HL-60 (cell line): ENCODE data around the gene OR51A4.

Source experiments
- DNase-seq, 2 experiments: peaks; one replicate each; pipeline ENCODE4 v3.0.0-alpha.2; 2010 to 2020; ENCODE audit warnings: low read depth in 1 of 2, low spot score in 1 of 2
- H3K27ac ChIP-seq: fragments of 250-450 bp; sonication (Bioruptor Pico); replicated peaks from 2 replicates; pipeline ENCODE4 v1.5.1; 2020; ENCODE audit warnings: mild to moderate bottlenecking, moderate library complexity
- H3K27me3 ChIP-seq: fragments of 250-450 bp; sonication (Bioruptor Pico); 2 replicates; pipeline ENCODE4 v1.5.1; 2021; ENCODE audit warnings: mild to moderate bottlenecking, moderate library complexity; ENCODE audit not compliant: insufficient read depth, poor library complexity, severe bottlenecking
- H3K4me3 ChIP-seq: replicated peaks from 2 replicates; pipeline ENCODE4 v1.5.1; 2011; ENCODE audit warnings: mild to moderate bottlenecking, control low read depth, low read length; ENCODE audit not compliant: insufficient read depth
- CTCF ChIP-seq: IDR thresholded peaks from one replicate; pipeline ENCODE4 v1.5.1; 2011; ENCODE audit warnings: low read length, control low read depth, inconsistent platforms; ENCODE audit not compliant: insufficient read depth
- GABPA ChIP-seq: IDR thresholded peaks from 2 replicates; pipeline ENCODE4 v1.6.1; 2012; ENCODE audit warnings: low read depth
- POLR2AphosphoS5 ChIP-seq: IDR thresholded peaks from 2 replicates; pipeline ENCODE4 v1.6.1; 2012; ENCODE audit warnings: low read depth
- REST ChIP-seq: IDR thresholded peaks from 2 replicates; pipeline ENCODE4 v1.6.1; 2012; ENCODE audit warnings: low read depth; ENCODE audit not compliant: insufficient replicate concordance
- SPI1 ChIP-seq: IDR thresholded peaks from 2 replicates; pipeline ENCODE4 v1.6.1; 2012; ENCODE audit warnings: low read depth, mild to moderate bottlenecking, borderline replicate concordance

The OR51A4 gene

GRCh38 chr11:4932751-4933150 lies 14.7 kb downstream of the OR51A4 start:
- Histone ChIP-seq H3K27me3 (peaks cover 2% of the 10 kb centered on the region), H3K27ac (no peak overlapping the region), H3K4me3 (no peak overlapping the region)
- no peak for TF ChIP-seq GABPA
- TF ChIP-seq POLR2AphosphoS5: no peak
- no peak for TF ChIP-seq SPI1
- TF ChIP-seq REST: no peak
- DNase-seq: no peak

- TF ChIP-seq SPI1 (no peak), CTCF (no peak), GABPA (no peak), REST (no peak), POLR2AphosphoS5 (no peak)
- Histone ChIP-seq H3K27me3 (peaks cover 2% of the 10 kb centered on the region), H3K27ac (no peak overlapping the region), H3K4me3 (no peak overlapping the region)
- DNase-seq: no peak
Observed at GRCh38 chr11:4926608-4927007, 20.8 kb downstream of the OR51A4 start.

- peaks cover 2% of the 10 kb centered on the region for H3K27me3 ChIP-seq
- TF ChIP-seq REST (no peak), SPI1 (no peak), POLR2AphosphoS5 (no peak), GABPA (no peak), CTCF (no peak)
- H3K27ac ChIP-seq: no peak within 1 kb of the TSS
- DNase-seq: no peak
- no peak within 1 kb of the TSS for H3K4me3 ChIP-seq
Observed at GRCh38 chr11:4924239-4924638, 23.2 kb downstream of the OR51A4 start, which contains the start of gene OR51G1. Gene OR51G1, minus strand, starts transcription at chr11:4924339. Its CDS starts 0 bp downstream, at chr11:4924339.
